HEK293 (cell line): ENCODE data around the gene CSHL1.

ENCODE experiments used
- CTCF ChIP-seq: fragments of 450-650 bp; formaldehyde crosslinking; IDR thresholded peaks from 2 replicates; pipeline ENCODE4 v1.5.1; 2016; ENCODE audit warnings: missing biosample characterization, missing genetic modification characterization
- PRDM2 ChIP-seq: fragments of 450-650 bp; formaldehyde crosslinking; IDR thresholded peaks from 2 replicates; pipeline ENCODE4 v1.5.1; 2016; ENCODE audit warnings: missing biosample characterization, missing genetic modification characterization, borderline replicate concordance
- ZBTB11 ChIP-seq: fragments of 450-650 bp; formaldehyde crosslinking; conservative IDR thresholded peaks from 2 replicates; pipeline ENCODE4 v1.5.1; 2016; ENCODE audit warnings: low read depth, missing biosample characterization, missing genetic modification characterization
- ZNF114 ChIP-seq: fragments of 450-650 bp; formaldehyde crosslinking; IDR thresholded peaks from 2 replicates; pipeline ENCODE4 v1.5.0; 2017; ENCODE audit warnings: missing biosample characterization, missing genetic modification characterization
- ZNF350 ChIP-seq: fragments of 450-650 bp; formaldehyde crosslinking; IDR thresholded peaks from 2 replicates; pipeline ENCODE4 v1.5.0; 2017; ENCODE audit warnings: missing biosample characterization, mild to moderate bottlenecking, missing genetic modification characterization
- ZNF354C ChIP-seq: fragments of 450-650 bp; formaldehyde crosslinking; IDR thresholded peaks from 2 replicates; pipeline ENCODE4 v1.5.1; 2016; ENCODE audit warnings: missing biosample characterization, missing genetic modification characterization, low read depth, borderline replicate concordance
- ZNF366 ChIP-seq: fragments of 450-650 bp; formaldehyde crosslinking; conservative IDR thresholded peaks from 2 replicates; pipeline ENCODE4 v1.5.1; 2016; ENCODE audit warnings: missing biosample characterization, missing genetic modification characterization
- ZNF416 ChIP-seq: fragments of 450-650 bp; formaldehyde crosslinking; IDR thresholded peaks from 2 replicates; pipeline ENCODE4 v1.5.1; 2016; ENCODE audit warnings: missing biosample characterization, missing genetic modification characterization
- ZNF513 ChIP-seq: fragments of 450-650 bp; IDR thresholded peaks from 2 replicates; pipeline ENCODE4 v1.5.1; 2018; ENCODE audit warnings: missing biosample characterization, missing genetic modification characterization
- ZNF76 ChIP-seq: fragments of 450-650 bp; formaldehyde crosslinking; IDR thresholded peaks from 2 replicates; pipeline ENCODE4; 2016; ENCODE audit warnings: low read depth, missing biosample characterization, missing genetic modification characterization, borderline replicate concordance

GRCh38 chr17:63929860-63930766 is 19.1 kb upstream of the CSHL1 start:
- no peak for TF ChIP-seq CTCF (tag by site-specific recombination)
- TF ChIP-seq ZBTB11 (tag by site-specific recombination), result no peak
- no peak for TF ChIP-seq ZNF513 (tag by site-specific recombination)
- no peak for TF ChIP-seq ZNF366
- TF ChIP-seq ZNF76, result no peak
- TF ChIP-seq PRDM2 (tag by site-specific recombination), result no peak
- TF ChIP-seq ZNF354C, result no peak
- TF ChIP-seq ZNF416, result no peak
- no peak for TF ChIP-seq ZNF350 (tag by site-specific recombination)
- no peak for TF ChIP-seq ZNF114 (tag by site-specific recombination)
